HG02973 (cell line): ENCODE measurements around the gene PHKA1.
A peak's percentile ranks its signal among the peaks of the same experiment; 100 is the strongest.
"Not testable (repeated sequence)": the region's sequence is repeated elsewhere in the genome, so short reads cannot be mapped to it uniquely, and the experiment has no call there.

ENCODE experiments used
- ATAC-seq: cut with Tn5 transposase; IDR thresholded peaks from one replicate; pipeline ENCODE4 v1.9.1; 2021; ENCODE audit warnings: moderate library complexity; ENCODE audit not compliant: unreplicated experiment

PHKA1 gene

GRCh38 chrX:72669508-72669907, 44.6 kb downstream of the PHKA1 start:
- not testable (repeated sequence) for ATAC-seq

DNA sequence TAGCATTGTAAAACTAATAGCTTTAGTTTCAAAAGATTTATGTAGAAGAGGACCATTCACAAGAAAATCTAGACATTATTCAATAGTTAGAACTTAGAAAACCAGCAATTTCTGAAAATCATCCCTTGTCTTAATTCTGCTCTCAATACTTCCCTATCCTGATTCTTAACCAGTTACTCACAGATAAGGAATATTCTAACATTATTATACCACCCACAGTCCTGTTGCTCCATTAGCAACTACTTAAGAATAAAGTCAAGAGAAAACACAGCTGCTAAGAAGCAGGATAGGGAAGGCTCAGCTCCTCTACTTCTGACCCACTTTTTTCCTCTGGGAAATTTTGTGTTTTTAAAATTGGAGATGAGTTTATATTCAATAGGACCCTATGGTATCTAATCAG, 47.7 kb downstream of the PHKA1 start:
- ATAC-seq: no peak

GRCh38 chrX:72663737-72664136, 50.4 kb downstream of the PHKA1 start:
- no peak for ATAC-seq

- no peak for ATAC-seq
Measured at GRCh38 chrX:72662020-72662747, 51.9 kb downstream of the PHKA1 start.

DNA sequence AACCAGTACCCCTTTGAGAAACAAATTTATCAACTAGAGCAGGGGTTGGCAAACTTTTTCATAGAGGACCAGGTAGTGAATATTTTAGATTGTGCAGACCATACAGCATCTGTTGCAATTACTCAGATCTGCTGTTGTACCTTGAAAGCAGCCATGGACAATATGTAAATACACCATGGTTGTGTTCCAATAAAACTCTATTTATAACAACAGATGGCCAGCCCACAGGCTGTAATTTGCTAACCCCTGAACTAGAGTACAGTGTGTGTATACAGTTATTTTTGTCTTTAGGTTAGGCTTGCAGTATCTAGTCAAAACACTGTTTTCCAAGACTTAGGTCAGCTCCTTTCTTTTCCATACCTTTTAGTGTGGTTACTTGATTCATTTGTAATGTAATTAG, 54.4 kb downstream of the PHKA1 start:
- no peak for ATAC-seq

DNA sequence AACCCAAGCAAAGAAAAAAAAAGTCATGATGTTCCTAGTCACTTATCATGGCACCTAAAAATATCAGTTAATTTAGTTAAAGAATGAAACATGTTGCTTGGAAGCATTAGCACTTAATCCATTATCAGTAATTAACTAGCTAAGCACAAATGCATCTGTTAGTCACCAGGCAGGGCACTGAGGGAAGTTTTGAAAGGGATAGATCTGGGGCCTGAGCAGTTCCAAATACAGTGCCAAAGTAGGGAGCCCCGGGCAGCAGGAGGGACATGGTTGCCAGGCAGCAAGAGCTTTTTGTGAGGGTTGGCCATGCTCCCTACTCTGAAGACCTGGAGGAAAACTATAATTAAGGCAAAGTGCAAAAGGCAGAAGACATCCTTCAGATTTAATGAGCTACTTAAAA, 62.0 kb downstream of the PHKA1 start:
- ATAC-seq: no peak

- ATAC-seq: no peak
Measured at GRCh38 chrX:72644946-72645345, 69.2 kb downstream of the PHKA1 start.

- no peak for ATAC-seq
Measured at GRCh38 chrX:72641611-72642010, 72.5 kb downstream of the PHKA1 start.

DNA sequence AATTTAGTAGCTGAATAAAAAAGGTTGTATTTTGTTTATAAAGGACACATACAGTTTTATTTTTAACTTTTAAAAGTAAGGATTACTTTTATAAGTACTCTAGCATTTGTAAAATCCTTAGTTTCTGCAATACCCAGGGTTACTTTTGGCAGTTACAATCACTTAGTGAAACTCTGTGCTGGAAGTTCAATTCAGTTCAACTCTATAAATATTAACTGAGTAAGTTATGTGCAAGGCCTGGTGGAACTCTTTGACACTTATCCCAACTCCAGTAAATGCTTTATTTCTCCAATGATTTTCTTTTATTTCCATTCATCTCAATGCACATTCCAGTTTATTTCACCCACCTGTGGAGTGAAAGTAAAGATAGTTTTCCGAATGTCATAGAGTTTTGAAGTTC, 78.2 kb downstream of the PHKA1 start:
- no peak for ATAC-seq

DNA sequence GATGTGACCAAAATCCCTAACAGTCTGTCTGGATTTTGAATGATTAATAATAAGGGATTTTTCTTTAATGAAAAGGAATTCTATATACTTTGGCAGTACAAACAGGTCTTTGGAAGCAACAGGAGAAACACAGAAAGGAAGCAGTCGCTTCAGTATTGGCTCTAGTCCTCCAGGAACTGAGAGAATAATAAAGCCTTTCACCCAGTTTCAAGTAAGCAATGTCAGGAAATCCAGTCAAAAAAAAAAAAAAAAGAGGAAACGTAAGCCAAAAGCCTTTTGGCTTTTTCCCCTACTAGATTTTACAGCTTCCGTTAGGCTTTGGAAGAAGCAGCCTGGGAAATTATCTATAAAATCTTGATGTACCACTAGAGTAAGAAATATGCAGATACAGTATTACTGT, 79.8 kb downstream of the PHKA1 start:
- ATAC-seq: no peak

DNA sequence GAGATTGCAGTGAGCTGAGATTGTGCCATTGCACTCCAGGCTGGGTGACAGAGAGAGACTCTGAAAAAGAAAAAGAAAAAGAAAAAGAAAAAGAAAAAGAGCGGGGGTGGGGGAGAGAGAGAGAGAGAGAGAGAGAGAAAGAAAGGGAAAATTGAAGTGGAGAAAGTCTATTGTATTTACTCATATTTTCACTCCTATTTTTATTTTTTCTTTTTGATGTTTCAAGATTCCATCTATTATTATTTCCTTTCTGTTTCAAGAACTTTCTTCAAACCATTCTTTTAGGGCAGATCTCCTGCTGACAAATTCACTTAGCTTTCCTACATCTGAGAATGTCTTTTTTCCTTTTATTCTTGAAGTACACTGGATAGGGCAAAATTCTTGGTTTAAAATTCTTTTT, 83.9 kb downstream of the PHKA1 start:
- ATAC-seq: no peak

DNA sequence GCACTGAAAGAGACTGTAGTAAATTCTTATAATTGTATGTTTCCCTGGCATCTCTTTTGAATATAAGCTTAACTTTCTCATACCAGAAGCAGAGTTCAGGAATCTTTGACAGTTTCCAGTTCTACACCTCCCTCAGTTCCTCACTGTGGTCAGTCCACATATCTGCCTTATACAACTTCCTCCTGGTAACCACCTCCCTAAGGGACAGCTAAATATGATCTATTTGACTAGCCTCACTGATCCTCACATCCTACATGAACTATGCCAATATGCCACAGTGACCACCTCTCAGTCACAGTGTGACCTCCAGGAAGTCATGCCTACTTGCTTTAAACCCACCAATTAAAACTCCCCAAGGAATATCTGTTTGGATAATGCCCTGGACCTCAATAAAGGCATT, 89.9 kb downstream of the PHKA1 start:
- no peak for ATAC-seq

- peak; percentile 78 for ATAC-seq
Measured at GRCh38 chrX:72621625-72622485, 92.3 kb downstream of the PHKA1 start.

- ATAC-seq: peak; percentile 8
Measured at GRCh38 chrX:72621163-72621562, 92.9 kb downstream of the PHKA1 start.

DNA sequence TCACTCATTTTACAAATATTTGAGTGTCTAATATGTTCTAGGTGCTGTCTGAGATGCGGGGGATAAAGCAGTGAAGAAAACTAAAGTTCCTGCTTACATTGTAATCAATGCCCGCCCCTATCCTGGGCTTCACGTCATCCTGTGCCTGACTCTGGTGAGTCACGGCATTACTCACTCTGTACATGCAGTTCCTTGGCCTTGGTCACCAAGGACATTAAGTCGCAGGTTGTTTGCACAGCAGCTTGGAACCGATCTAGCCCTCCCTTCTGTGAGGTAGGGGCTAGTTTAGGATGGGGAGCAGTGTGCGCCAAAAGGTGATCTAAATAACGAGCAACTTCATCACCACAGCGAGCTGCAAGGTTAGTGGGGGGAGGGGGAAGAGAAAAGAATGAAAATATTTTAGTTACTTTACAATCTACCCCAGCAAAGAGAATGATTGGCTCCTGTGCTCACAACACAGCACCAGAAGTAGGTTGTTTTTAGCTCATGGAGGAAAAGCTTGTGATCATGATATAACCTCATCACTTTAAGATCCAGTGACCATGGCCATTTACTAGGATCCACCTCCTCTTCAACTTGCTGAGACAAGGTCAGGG, 93.5 kb downstream of the PHKA1 start:
- ATAC-seq: no peak

GRCh38 chrX:72609313-72609712, 104.8 kb downstream of the PHKA1 start:
- no peak for ATAC-seq

DNA sequence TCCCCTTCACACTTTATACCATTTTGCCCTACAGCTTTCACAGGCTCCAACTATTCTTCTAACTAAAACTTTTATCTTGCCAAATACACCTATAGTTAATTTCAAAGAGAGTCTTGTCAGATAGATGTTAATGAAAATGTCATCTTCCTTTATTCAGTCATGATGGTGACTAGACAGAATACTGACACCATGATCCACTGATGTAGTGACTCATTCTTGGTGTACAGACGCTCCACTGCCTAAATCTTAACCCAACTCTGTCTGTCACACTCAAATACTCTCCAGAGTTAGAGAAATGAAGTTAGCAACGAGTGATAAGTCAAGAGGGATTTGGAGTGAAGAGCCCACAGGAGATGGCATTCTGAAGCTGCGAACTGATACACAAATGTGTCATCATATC, 109.4 kb downstream of the PHKA1 start:
- no peak for ATAC-seq

DNA sequence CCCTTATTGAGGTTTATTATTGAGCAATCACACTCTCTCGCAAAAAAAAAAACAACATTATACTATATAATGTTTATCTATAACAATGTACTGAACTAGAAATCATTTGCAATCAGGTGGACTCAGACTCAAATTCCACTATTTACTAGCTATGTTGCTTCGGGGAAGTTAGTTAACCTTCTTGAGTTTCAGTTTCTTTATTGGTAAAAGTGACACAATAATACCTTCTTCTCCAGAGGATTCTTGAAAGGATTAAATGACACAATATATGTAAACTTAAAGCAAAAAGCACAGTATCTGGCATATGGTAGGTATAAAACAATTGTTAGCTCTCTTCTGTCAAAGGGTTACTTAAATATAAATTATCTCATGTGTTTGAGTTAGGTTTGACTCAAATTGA, 110.0 kb downstream of the PHKA1 start:
- no peak for ATAC-seq

DNA sequence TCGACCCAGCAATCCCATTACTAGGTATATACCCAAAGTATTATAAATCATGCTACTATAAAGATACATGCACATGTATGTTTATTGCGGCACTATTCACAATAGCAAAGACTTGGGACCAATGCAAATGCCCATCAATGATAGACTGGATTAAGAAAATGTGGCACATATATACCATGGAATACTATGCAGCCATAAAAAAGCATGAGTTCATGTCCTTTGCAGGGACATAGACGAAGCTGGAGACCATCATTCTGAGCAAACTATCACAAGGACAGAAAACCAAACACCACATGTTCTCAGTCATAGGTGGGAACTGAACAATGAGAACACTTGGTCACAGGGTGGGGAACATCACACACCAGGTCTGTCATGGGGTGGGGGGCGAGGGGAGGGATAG, 123.1 kb downstream of the PHKA1 start:
- not testable (repeated sequence) for ATAC-seq

- ATAC-seq: no peak
Measured at GRCh38 chrX:72584163-72584562, 129.9 kb downstream of the PHKA1 start.

- no peak for ATAC-seq
Measured at GRCh38 chrX:72576141-72576894, 137.8 kb downstream of the PHKA1 start.
